ENCODE results near the gene MON2. TPM values are rescaled to one million over a fixed set of nuclear protein-coding genes. Genes with fewer than 3 reads are reported as not detected.

The MON2 gene
- total and polyA plus RNA-seq, 2 of the 13 experiments (the other 11 are each of a cell fraction or from before 2014, with no cell fraction given), result 10.5 to 24.8 TPM

DNA sequence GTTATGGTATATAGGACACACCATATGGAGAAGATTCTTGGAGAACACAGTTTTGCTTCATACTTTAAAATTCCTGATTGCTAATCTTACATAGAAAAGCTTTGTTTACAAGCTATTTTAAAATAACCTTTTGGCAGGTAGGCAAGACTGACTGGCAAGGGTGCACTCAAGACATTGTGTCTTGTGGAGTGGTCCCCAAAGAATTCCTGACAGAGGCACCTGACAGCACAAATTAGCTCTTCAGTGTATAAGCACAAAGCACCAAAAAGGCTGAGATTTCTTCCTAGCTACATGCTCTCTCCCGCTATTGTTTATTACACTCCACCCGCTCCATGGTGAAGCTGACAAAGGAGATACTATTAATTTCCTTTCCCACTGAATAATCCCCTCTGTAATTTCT lies 139.4 kb downstream of the MON2 start (continued):
- TF ChIP-seq SNAPC4 (CRISPR knock-in tag; IDR thresholded peaks at IDR 0.05), result no peak
- TF ChIP-seq ZNF672 (CRISPR knock-in tag; IDR thresholded peaks at IDR 0.05), result no peak
- no peak for TF ChIP-seq SOX6 (IDR thresholded peaks at IDR 0.05)
- TF ChIP-seq SOX6 (CRISPR knock-in tag; IDR thresholded peaks at IDR 0.05), result no peak
- no peak for TF ChIP-seq CBX1 (IDR thresholded peaks at IDR 0.05; ENCODE audit: low read depth)
- no peak for TF ChIP-seq ZNF878 (CRISPR knock-in tag; IDR thresholded peaks at IDR 0.05)
- TF ChIP-seq ZNF30 (CRISPR knock-in tag; IDR thresholded peaks at IDR 0.05), result no peak
- no peak for TF ChIP-seq NFE2L2 (IDR thresholded peaks at IDR 0.05; ENCODE audit: low read length)
- TF ChIP-seq NR2C2 (CRISPR knock-in tag; IDR thresholded peaks at IDR 0.05; ENCODE audit: borderline replicate concordance), result no peak
- no peak for TF ChIP-seq RCOR2 (CRISPR knock-in tag; IDR thresholded peaks at IDR 0.05)
- TF ChIP-seq MBNL3 (CRISPR knock-in tag; conservative IDR thresholded peaks at IDR 0.05), result no peak
- TF ChIP-seq ZNF280B (CRISPR knock-in tag; IDR thresholded peaks at IDR 0.05; ENCODE audit: borderline replicate concordance), result no peak
